HepG2 (cell line): ENCODE data around the gene ATP12A. TPM values are rescaled to one million over a fixed set of nuclear protein-coding genes. Genes with fewer than 3 reads are reported as not detected.

Experiments
- ATAC-seq: fragments of 200-7000 bp; cut with Tn5 transposase; 3 replicates; pipeline ENCODE4 v1.9.1; 2020; ENCODE audit warnings: mild to moderate bottlenecking, moderate library complexity
- BruUV-seq: library from RNA; stranded (reverse); fragments of 400-500 nt; replicated peaks from 2 replicates; lab custom pipeline; 2021; lab: Mats Ljungman, UMichigan
- CTCF ChIA-PET: fragments of 300-600 bp; formaldehyde crosslinking; extraction: SDS; loops from one replicate; lab custom pipeline; 2021; ENCODE audit warnings: low total read pairs, inconsistent platforms, low intra/inter-chr PET ratio; lab: Yijun Ruan, JAX
- POLR2A ChIA-PET: fragments of 350-600 bp; sonication (Branson Sonifier 250); formaldehyde crosslinking; loops from one replicate; lab custom pipeline; 2020; ENCODE audit warnings: antibody characterized with exemption, inconsistent platforms; lab: Yijun Ruan, JAX
- DNase-seq: peaks from one replicate; pipeline ENCODE4 v3.0.0-alpha.2; 2015; ENCODE audit warnings: low spot score
- FAIRE-seq: peaks from 3 replicates; lab custom pipeline; 2011; peaks lifted over from hg19 to GRCh38; lab: Jason Lieb, UNC
- H2AFZ ChIP-seq: one replicate; pipeline ENCODE4 v1.6.1; 2011; ENCODE audit warnings: low read length, inconsistent platforms
- H3K27ac ChIP-seq: fragments of 300-600 bp; 3 replicates; pipeline ENCODE4 v1.8.0; 2011; ENCODE audit warnings: mixed run types, mild to moderate bottlenecking, mixed read lengths, low read length, inconsistent platforms; ENCODE audit not compliant: insufficient read depth; ENCODE audit errors: extremely low read length
- H3K27me3 ChIP-seq, 2 experiments: fragments of 200-600 bp in 1 of 2; 2 replicates in 1 of 2; 3 replicates in 1 of 2; pipeline versions ENCODE4 v1.6.0 to v1.8.0; 2011; ENCODE audit warnings: low read length in 2 of 2, mild to moderate bottlenecking in 2 of 2, moderate library complexity in 2 of 2, inconsistent platforms in 1 of 2; ENCODE audit not compliant: insufficient read depth in 2 of 2, control insufficient read depth in 1 of 2
- H3K36me3 ChIP-seq, 2 experiments: fragments of 200-600 bp in 1 of 2; replicated peaks in 1 of 2; 2 replicates in 1 of 2; 3 replicates in 1 of 2; pipeline versions ENCODE4 v1.5.1 to v1.8.0; 2011; ENCODE audit warnings: low read length in 2 of 2, inconsistent platforms in 1 of 2; ENCODE audit not compliant: insufficient read depth in 2 of 2, control insufficient read depth in 1 of 2
- H3K4me1 ChIP-seq: 2 replicates; pipeline ENCODE4 v1.5.1; 2012; ENCODE audit warnings: low read length, inconsistent platforms; ENCODE audit not compliant: insufficient read depth
- H3K4me2 ChIP-seq: 2 replicates; pipeline ENCODE4 v1.6.0; 2011; ENCODE audit warnings: low read depth, low read length, inconsistent platforms
- H3K4me3 ChIP-seq, 3 experiments: fragments of 200-600 bp in 1 of 3; sonication (generic), shearing (Covaris generic) in 1 of 3; replicated peaks in 1 of 3; 2 replicates each; pipeline ENCODE4 v1.5.1; 2011 to 2016; ENCODE audit warnings: low read length in 3 of 3, inconsistent platforms in 2 of 3, low read depth in 2 of 3, mild to moderate bottlenecking in 2 of 3, control low read depth in 1 of 3, mixed read lengths in 1 of 3; ENCODE audit not compliant: insufficient read depth in 1 of 3
- H3K79me2 ChIP-seq: one replicate; pipeline ENCODE4 v1.6.1; 2011; ENCODE audit warnings: low read length, inconsistent platforms; ENCODE audit not compliant: insufficient read depth
- H3K9ac ChIP-seq: 2 replicates; pipeline ENCODE4 v1.6.0; 2011; ENCODE audit warnings: mild to moderate bottlenecking, low read depth, low read length, inconsistent platforms; ENCODE audit not compliant: insufficient read depth
- H3K9me3 ChIP-seq: 2 replicates; pipeline ENCODE4 v1.5.1; 2012; ENCODE audit warnings: mild to moderate bottlenecking, low read length
- H4K20me1 ChIP-seq: 2 replicates; pipeline ENCODE4 v1.6.0; 2011; ENCODE audit warnings: inconsistent platforms, mild to moderate bottlenecking, low read length, moderate library complexity; ENCODE audit not compliant: insufficient read depth
- BATF2 ChIP-seq: sonication (generic); formaldehyde crosslinking; IDR thresholded peaks from 2 replicates; pipeline ENCODE4 v1.8.0; 2022; ENCODE audit warnings: mild to moderate bottlenecking, missing genetic modification reagents, moderate library complexity
- BRCA1 ChIP-seq: sonication (generic); formaldehyde crosslinking; IDR thresholded peaks from 2 replicates; pipeline ENCODE4 v1.4.0; 2020; ENCODE audit warnings: missing genetic modification reagents
- CCAR2 ChIP-seq: fragments of 200-400 bp; formaldehyde crosslinking; optimal IDR thresholded peaks from 2 replicates; pipeline ENCODE3; 2018; ENCODE audit warnings: low read depth, mild to moderate bottlenecking, low read length, moderate library complexity
- CHD4 ChIP-seq: fragments of 200-600 bp; sonication (generic); IDR thresholded peaks from 2 replicates; pipeline ENCODE4 v1.7.0; 2017; ENCODE audit warnings: mild to moderate bottlenecking, low read length, borderline replicate concordance
- CREM ChIP-seq, 2 experiments: sonication (generic) in 1 of 2; formaldehyde crosslinking in 1 of 2; IDR thresholded peaks; 2 replicates each; pipeline versions ENCODE4 v1.4.0 to v1.6.1; 2016 to 2020; ENCODE audit warnings: antibody characterized with exemption in 1 of 2, mild to moderate bottlenecking in 1 of 2, missing genetic modification reagents in 1 of 2
- HES4 ChIP-seq: sonication (generic); formaldehyde crosslinking; IDR thresholded peaks from 2 replicates; pipeline ENCODE4 v1.9.0; 2021; ENCODE audit warnings: mild to moderate bottlenecking, missing genetic modification reagents, borderline replicate concordance
- MED13 ChIP-seq: sonication (generic); formaldehyde crosslinking; IDR thresholded peaks from 2 replicates; pipeline ENCODE4 v1.5.0; 2020; ENCODE audit warnings: missing genetic modification reagents
- POGZ ChIP-seq: sonication (generic); formaldehyde crosslinking; IDR thresholded peaks from 2 replicates; pipeline ENCODE4 v1.4.0; 2020; ENCODE audit warnings: mild to moderate bottlenecking, missing genetic modification reagents
- RFXANK ChIP-seq: IDR thresholded peaks from 2 replicates; pipeline ENCODE4 v1.6.1; 2016
- RNF219 ChIP-seq: sonication (generic); formaldehyde crosslinking; IDR thresholded peaks from 2 replicates; pipeline ENCODE4 v1.5.0; 2020; ENCODE audit warnings: mild to moderate bottlenecking, missing genetic modification reagents
- SIX1 ChIP-seq: sonication (generic); formaldehyde crosslinking; IDR thresholded peaks from 2 replicates; pipeline ENCODE4 v1.4.0; 2020; ENCODE audit warnings: missing genetic modification reagents, borderline replicate concordance
- SRSF1 ChIP-seq: fragments of 200-400 bp; formaldehyde crosslinking; optimal IDR thresholded peaks from 2 replicates; pipeline ENCODE3; 2017; ENCODE audit warnings: mild to moderate bottlenecking, low read depth, low read length, moderate library complexity
- ZC3H13 ChIP-seq: sonication (generic); formaldehyde crosslinking; IDR thresholded peaks from 2 replicates; pipeline ENCODE4 v1.8.1; 2023; ENCODE audit warnings: mild to moderate bottlenecking, missing genetic modification reagents, moderate library complexity
- ZFYVE20 ChIP-seq: sonication (generic); formaldehyde crosslinking; IDR thresholded peaks from 2 replicates; pipeline ENCODE4 v1.8.0; 2023; ENCODE audit warnings: low read depth, mild to moderate bottlenecking, moderate library complexity, missing genetic modification reagents, borderline replicate concordance
- ZMYM2 ChIP-seq: sonication (generic); formaldehyde crosslinking; IDR thresholded peaks from 2 replicates; pipeline ENCODE4 v1.8.0; 2022; ENCODE audit warnings: mild to moderate bottlenecking, missing genetic modification reagents
- ZNF33A ChIP-seq: sonication (generic); formaldehyde crosslinking; IDR thresholded peaks from 2 replicates; pipeline ENCODE4 v1.5.1; 2020; ENCODE audit warnings: missing genetic modification reagents, mild to moderate bottlenecking, moderate library complexity, borderline replicate concordance
- ZNF644 ChIP-seq: IDR thresholded peaks from 2 replicates; pipeline ENCODE4 v1.6.1; 2016; ENCODE audit warnings: low read depth
- ZNF839 ChIP-seq: sonication (generic); formaldehyde crosslinking; IDR thresholded peaks from 2 replicates; pipeline ENCODE4 v1.4.0; 2020; ENCODE audit warnings: missing genetic modification reagents, mild to moderate bottlenecking, borderline replicate concordance
- WGBS: methylation state at CpG from one replicate; pipeline ENCODE4 v1.1.6; 2017; ENCODE audit warnings: low lambda C conversion rate; 5-methylcytosine and 5-hydroxymethylcytosine counted together
- in situ Hi-C: cut with HindIII; loops from 2 replicates; pipeline ENCODE4 v1.10.0; 2017; ENCODE audit warnings: low pct_unique_long_range_greater_than_20kb; ENCODE audit not compliant: extremely low pct_ligation_motif_present
- intact Hi-C: fragments of 100-400 bp; cut with micrococcal nuclease; formaldehyde crosslinking; loops from one replicate; pipeline ENCODE4 v1.10.0; 2022; ENCODE audit not compliant: unreplicated experiment
- polyA plus RNA-seq, 8 experiments: library from polyadenylated mRNA; depleted of rRNA in 3 of 8; stranded (reverse) in 7 of 8; unstranded in 1 of 8; fragments of >200 nt; fragmentation: Illumina TruSeq in 4 of 8; extraction: Trizol in 4 of 8; gene quantifications; 2 replicates each; pipeline versions ENCODE4 v1.2.1 to v1.2.3, GENCODE V29; 2011 to 2016; ENCODE audit warnings: low read depth in 4 of 8, missing spikeins in 1 of 8, mixed read lengths in 1 of 8; ENCODE audit not compliant: insufficient read depth in 1 of 8
- total RNA-seq, 5 experiments: library from RNA; depleted of rRNA; stranded (reverse); fragments of >200 nt; fragmentation: Illumina TruSeq; extraction: Trizol; gene quantifications; 2 replicates each; pipeline ENCODE4 v1.2.3, GENCODE V29; 2016; ENCODE audit warnings: low read depth in 1 of 5
- TF ChIP-seq, protein P1 (sequence below): sonication (generic); formaldehyde crosslinking; IDR thresholded peaks from 2 replicates; pipeline ENCODE4 v1.5.0; 2020; ENCODE audit warnings: mild to moderate bottlenecking, missing genetic modification reagents

ATP12A gene
- total and polyA plus RNA-seq, 2 of the 13 experiments (the other 11 are each of a cell fraction or from before 2014, with no cell fraction given), result not detected

GRCh38 chr13:24742294-24742693, 62.1 kb downstream of the ATP12A start:
- no peak for TF ChIP-seq BATF2
- no peak for TF ChIP-seq CHD4
- no peak for TF ChIP-seq CREM (IDR thresholded peaks at IDR 0.05)
- no peak for TF ChIP-seq CREM (CRISPR knock-in tag; IDR thresholded peaks at IDR 0.05)
- TF ChIP-seq SRSF1, result no peak
- TF ChIP-seq ZMYM2 (CRISPR knock-in tag), result no peak
- no peak for TF ChIP-seq SIX1 (CRISPR knock-in tag)
- no peak for TF ChIP-seq ZNF33A (CRISPR knock-in tag)
- TF ChIP-seq RFXANK (CRISPR knock-in tag), result no peak
- TF ChIP-seq ZNF839 (CRISPR knock-in tag), result no peak
- no peak for TF ChIP-seq ZFYVE20
- TF ChIP-seq BRCA1, result no peak
- TF ChIP-seq POGZ, result no peak
- TF ChIP-seq ZC3H13 (CRISPR knock-in tag), result no peak
- TF ChIP-seq HES4 (CRISPR knock-in tag), result no peak
- TF ChIP-seq RNF219 (CRISPR knock-in tag), result no peak
- no peak for TF ChIP-seq CCAR2
- TF ChIP-seq, protein P1, sequence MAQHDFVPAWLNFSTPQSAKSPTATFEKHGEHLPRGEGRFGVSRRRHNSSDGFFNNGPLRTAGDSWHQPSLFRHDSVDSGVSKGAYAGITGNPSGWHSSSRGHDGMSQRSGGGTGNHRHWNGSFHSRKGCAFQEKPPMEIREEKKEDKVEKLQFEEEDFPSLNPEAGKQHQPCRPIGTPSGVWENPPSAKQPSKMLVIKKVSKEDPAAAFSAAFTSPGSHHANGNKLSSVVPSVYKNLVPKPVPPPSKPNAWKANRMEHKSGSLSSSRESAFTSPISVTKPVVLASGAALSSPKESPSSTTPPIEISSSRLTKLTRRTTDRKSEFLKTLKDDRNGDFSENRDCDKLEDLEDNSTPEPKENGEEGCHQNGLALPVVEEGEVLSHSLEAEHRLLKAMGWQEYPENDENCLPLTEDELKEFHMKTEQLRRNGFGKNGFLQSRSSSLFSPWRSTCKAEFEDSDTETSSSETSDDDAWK (CRISPR knock-in tag), result no peak
- no peak for TF ChIP-seq MED13
- no peak for TF ChIP-seq ZNF644 (CRISPR knock-in tag)
- BruUV-seq, result no TSS peak
- 33% methylated on average over 5 of the region's 6 CpGs for WGBS
- POLR2A ChIA-PET, result no interaction called here
- in situ Hi-C loops (no loop called here), intact Hi-C loops (no loop called here)
- Histone ChIP-seq H2AFZ (no peak overlapping the region), H3K4me1 (no peaks in the 10 kb centered on the region), H3K79me2 (no peaks in the 10 kb centered on the region), H3K9ac (no peak overlapping the region), H3K4me3 (no peak overlapping the region), H4K20me1 (no peaks in the 10 kb centered on the region), H3K9me3 (no peaks in the 10 kb centered on the region), H3K27me3 (peaks cover 2 to 5% of the 10 kb centered on the region in 2 experiments; a peak in 4 of 5 replicates), H3K36me3 (no peaks in the 10 kb centered on the region), H3K4me2 (no peak overlapping the region), H3K27ac (no peak overlapping the region)
- DNase-seq (no peak), ATAC-seq (no peak), FAIRE-seq (no peak)
- CTCF ChIA-PET, result no interaction called here
